PC-3 (cell line): Measurements from ENCODE around the gene DYNC1LI2. TPM values are rescaled to one million over a fixed set of nuclear protein-coding genes. Genes with fewer than 3 reads are reported as not detected.

Experiments used
- ATAC-seq: fragments of 200-7000 bp; cut with Tn5 transposase; 2 replicates; pipeline ENCODE4 v1.9.1; 2020; ENCODE audit warnings: mild to moderate bottlenecking, moderate library complexity
- BruUV-seq: library from RNA; stranded (reverse); fragments of 400-500 nt; replicated peaks from 2 replicates; lab custom pipeline; 2021; lab: Mats Ljungman, UMichigan
- CTCF ChIA-PET: fragments of 300-600 bp; sonication (Branson Sonifier 250); formaldehyde crosslinking; loops from one replicate; lab custom pipeline; 2022; ENCODE audit warnings: antibody characterized with exemption; lab: Charles Lee
- POLR2A ChIA-PET: fragments of 300-600 bp; sonication (Branson Sonifier 250); formaldehyde crosslinking; loops from one replicate; lab custom pipeline; 2022; ENCODE audit warnings: antibody characterized with exemption; ENCODE audit not compliant: unreplicated experiment; lab: Charles Lee
- DNase-seq: peaks from one replicate; pipeline ENCODE4 v3.0.0-alpha.2; 2015
- H2AFZ ChIP-seq: fragments of 300-600 bp; sonication (generic); 2 replicates; pipeline ENCODE4 v1.6.0; 2016; ENCODE audit warnings: antibody characterized with exemption, low read length
- H3F3A ChIP-seq: fragments of 300-600 bp; sonication (generic); one replicate; pipeline ENCODE4 v1.6.0; 2017; ENCODE audit warnings: antibody characterized with exemption, low read length, control low read depth, mild to moderate bottlenecking; ENCODE audit not compliant: unreplicated experiment
- H3K27ac ChIP-seq: fragments of 300-600 bp; sonication (generic); 2 replicates; pipeline ENCODE4 v1.5.1; 2016; ENCODE audit warnings: mild to moderate bottlenecking, low read length
- H3K27me3 ChIP-seq: fragments of 300-600 bp; sonication (generic); 2 replicates; pipeline ENCODE4 v1.6.1; 2016; ENCODE audit warnings: low read length, mixed read lengths
- H3K36me3 ChIP-seq: fragments of 300-600 bp; sonication (generic); 2 replicates; pipeline ENCODE4 v1.6.1; 2016; ENCODE audit warnings: low read depth, mixed run types, low read length, mixed read lengths
- H3K4me1 ChIP-seq: fragments of 300-600 bp; sonication (generic); 2 replicates; pipeline ENCODE4 v1.5.1; 2016; ENCODE audit warnings: low read length; ENCODE audit not compliant: insufficient read depth
- H3K4me2 ChIP-seq: fragments of 300-600 bp; sonication (generic); 2 replicates; pipeline ENCODE4 v1.6.0; 2016; ENCODE audit warnings: low read length
- H3K4me3 ChIP-seq: fragments of 300-600 bp; sonication (generic); 2 replicates; pipeline ENCODE4 v1.5.1; 2016; ENCODE audit warnings: mild to moderate bottlenecking, low read length, mixed read lengths
- H3K79me2 ChIP-seq: fragments of 300-600 bp; sonication (generic); 2 replicates; pipeline ENCODE4 v1.6.1; 2017; ENCODE audit warnings: low read length, mixed read lengths
- H3K9ac ChIP-seq: fragments of 300-600 bp; sonication (generic); 2 replicates; pipeline ENCODE4 v1.6.0; 2016; ENCODE audit warnings: mild to moderate bottlenecking, low read length
- H3K9me2 ChIP-seq: fragments of 300-600 bp; sonication (generic); replicated peaks from 2 replicates; pipeline ENCODE4 v1.6.1; 2016; ENCODE audit warnings: mixed run types, low read length, mixed read lengths
- H3K9me3 ChIP-seq: fragments of 300-600 bp; sonication (generic); 2 replicates; pipeline ENCODE4 v1.6.1; 2016; ENCODE audit warnings: low read length, mixed read lengths
- H4K20me1 ChIP-seq: fragments of 300-600 bp; sonication (generic); 2 replicates; pipeline ENCODE4 v1.6.1; 2016; ENCODE audit warnings: low read length, mixed read lengths
- EZH2 ChIP-seq: fragments of 300-600 bp; sonication (generic); IDR thresholded peaks from one replicate; pipeline ENCODE4 v1.6.1; 2017; ENCODE audit warnings: antibody characterized with exemption, mild to moderate bottlenecking, low read length; ENCODE audit not compliant: unreplicated experiment
- EZH2phosphoT487 ChIP-seq: fragments of 300-600 bp; sonication (generic); IDR thresholded peaks from 2 replicates; pipeline ENCODE4 v1.6.1; 2018; ENCODE audit warnings: mild to moderate bottlenecking, antibody characterized with exemption, low read length, borderline replicate concordance
- intact Hi-C: fragments of 100-400 bp; cut with micrococcal nuclease; formaldehyde crosslinking; loops from 2 replicates; pipeline ENCODE4 v1.9.0; 2023
- total RNA-seq: library from RNA; depleted of rRNA; stranded (reverse); fragments of >200 nt; gene quantifications from 2 replicates; pipeline ENCODE4 v1.2.3, GENCODE V29; 2014
- TF ChIP-seq, protein P1 (sequence below): fragments of 300-600 bp; sonication (generic); conservative IDR thresholded peaks from 2 replicates; pipeline ENCODE4 v1.5.1; 2017; ENCODE audit warnings: antibody characterized with exemption, low read depth, mild to moderate bottlenecking, low read length

DYNC1LI2 gene
- total RNA-seq, 1 experiment from 2014 or later, result 63.9 TPM

DNA sequence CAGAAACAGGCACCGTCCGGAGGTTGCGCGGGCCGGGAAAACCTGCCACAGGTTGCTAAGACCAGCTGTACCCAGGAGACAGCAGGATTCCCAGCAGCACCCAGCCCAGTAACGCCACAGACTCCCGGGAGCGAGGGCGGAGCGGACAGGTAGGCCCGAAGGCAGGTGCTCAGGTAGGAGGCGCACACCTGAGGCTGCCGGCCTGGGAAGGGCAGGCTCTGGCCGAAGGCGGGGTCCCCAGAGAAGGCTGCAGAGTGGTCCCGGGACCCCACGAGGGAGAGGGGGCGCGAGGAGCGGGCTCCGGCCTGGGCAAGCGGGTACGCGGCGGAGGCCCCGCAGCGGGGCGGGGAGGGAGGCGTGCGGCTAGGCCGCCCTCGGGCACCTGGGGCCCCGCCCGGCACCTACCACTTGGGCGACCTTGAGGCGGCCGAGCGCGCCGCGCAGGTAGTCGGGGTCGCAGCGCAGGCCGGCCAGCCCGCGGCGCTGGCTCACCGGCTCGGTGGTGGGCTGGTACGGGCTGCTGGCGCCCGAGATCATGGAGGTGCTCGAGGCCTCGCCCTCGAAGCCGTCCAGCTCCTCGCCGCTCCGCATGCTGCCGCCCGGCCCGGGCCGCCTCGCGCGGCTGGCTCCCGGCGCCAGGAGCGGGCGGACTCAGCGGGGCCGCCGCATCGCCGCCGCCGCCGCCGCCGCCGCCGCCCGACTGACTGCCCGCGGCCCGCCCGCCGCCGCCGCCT, 55.3 kb downstream of the DYNC1LI2 start:
- Histone ChIP-seq H3K36me3 (no peaks in the 10 kb centered on the region), H3K9ac (peak overlapping the region; percentile 67), H3K4me2 (peak overlapping the region; percentile 85), H3K4me1 (peaks cover 37% of the 10 kb centered on the region), H3K27ac (no peak overlapping the region), H3K79me2 (peaks cover 50% of the 10 kb centered on the region), H4K20me1 (0 out of 2 replicates have a peak, but pooled peaks cover 6% of the 10 kb centered on the region), H3K9me2 (no peaks in the 10 kb centered on the region), H3K4me3 (peak overlapping the region; percentile 74), H3K9me3 (no peaks in the 10 kb centered on the region), H2AFZ (peak overlapping the region; percentile 73; the same call in 1 of the 2 replicates), H3K27me3 (no peaks in the 10 kb centered on the region), H3F3A (no peaks in the 10 kb centered on the region)
- ATAC-seq, result peak; percentile 32
- TF ChIP-seq EZH2phosphoT487 (no peak), EZH2 (no peak)
- TF ChIP-seq, protein P1, sequence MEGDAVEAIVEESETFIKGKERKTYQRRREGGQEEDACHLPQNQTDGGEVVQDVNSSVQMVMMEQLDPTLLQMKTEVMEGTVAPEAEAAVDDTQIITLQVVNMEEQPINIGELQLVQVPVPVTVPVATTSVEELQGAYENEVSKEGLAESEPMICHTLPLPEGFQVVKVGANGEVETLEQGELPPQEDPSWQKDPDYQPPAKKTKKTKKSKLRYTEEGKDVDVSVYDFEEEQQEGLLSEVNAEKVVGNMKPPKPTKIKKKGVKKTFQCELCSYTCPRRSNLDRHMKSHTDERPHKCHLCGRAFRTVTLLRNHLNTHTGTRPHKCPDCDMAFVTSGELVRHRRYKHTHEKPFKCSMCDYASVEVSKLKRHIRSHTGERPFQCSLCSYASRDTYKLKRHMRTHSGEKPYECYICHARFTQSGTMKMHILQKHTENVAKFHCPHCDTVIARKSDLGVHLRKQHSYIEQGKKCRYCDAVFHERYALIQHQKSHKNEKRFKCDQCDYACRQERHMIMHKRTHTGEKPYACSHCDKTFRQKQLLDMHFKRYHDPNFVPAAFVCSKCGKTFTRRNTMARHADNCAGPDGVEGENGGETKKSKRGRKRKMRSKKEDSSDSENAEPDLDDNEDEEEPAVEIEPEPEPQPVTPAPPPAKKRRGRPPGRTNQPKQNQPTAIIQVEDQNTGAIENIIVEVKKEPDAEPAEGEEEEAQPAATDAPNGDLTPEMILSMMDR, result no peak
- intact Hi-C loops, result loop anchor here (5.0 to 10.0 kb wide), 2 partner anchors 34 to 91 kb away; partner anchors contain the start of gene CMTM3
- CTCF ChIA-PET, result no interaction called here
- BruUV-seq, result no TSS peak
- POLR2A ChIA-PET, result no interaction called here
- peak; percentile 35 for DNase-seq

DNA sequence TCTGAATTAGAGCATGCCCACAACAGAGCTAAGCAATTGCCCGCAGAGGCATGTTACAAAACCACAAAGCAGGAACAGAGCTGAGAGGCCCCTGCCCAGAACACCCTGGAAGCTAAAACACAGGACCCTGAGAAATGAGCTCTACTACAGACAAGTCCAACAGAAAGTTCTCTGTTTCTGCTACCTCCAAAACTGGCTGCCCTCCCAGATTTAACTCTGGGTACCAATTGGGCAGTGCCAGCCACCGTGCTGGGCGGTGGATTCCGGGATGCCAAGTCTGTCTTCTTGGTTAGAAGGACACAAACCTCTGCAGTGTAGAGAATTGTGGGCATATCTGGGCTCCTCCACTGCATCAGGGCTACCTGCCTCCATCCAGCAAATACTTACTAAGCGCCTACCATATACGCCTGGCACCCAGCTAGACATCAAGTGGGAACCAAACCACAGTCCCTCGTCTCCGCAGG, 55.9 kb downstream of the DYNC1LI2 start:
- no peak; the same call in 1 of the 2 replicates for ATAC-seq
- intact Hi-C loops, result loop anchor here (5.0 to 10.0 kb wide), 2 partner anchors 33 to 91 kb away; partner anchors contain the start of gene CMTM3
- H3F3A ChIP-seq, result no peaks in the 10 kb centered on the region
- DNase-seq, result no peak
- H4K20me1 ChIP-seq, result 0 out of 2 replicates have a peak, but pooled peaks cover 6% of the 10 kb centered on the region
- peak overlapping the region; percentile 67 for H3K9ac ChIP-seq
- TF ChIP-seq, protein P1, result no peak
- TF ChIP-seq EZH2, result no peak
- TF ChIP-seq EZH2phosphoT487, result no peak
- POLR2A ChIA-PET, result no interaction called here
- H3K4me2 ChIP-seq, result peak overlapping the region; percentile 85
- BruUV-seq, result TSS peak; percentile 55
- CTCF ChIA-PET, result interaction anchor here (0.6 kb wide), 1 partner anchor 172 kb away, joined by 6 read pairs; no protein-coding TSS in a partner anchor
- H3K36me3 ChIP-seq, result no peaks in the 10 kb centered on the region
- H3K27ac ChIP-seq, result no peak overlapping the region
- peaks cover 37% of the 10 kb centered on the region for H3K4me1 ChIP-seq
- no peaks in the 10 kb centered on the region for H3K9me3 ChIP-seq
- H3K27me3 ChIP-seq, result no peaks in the 10 kb centered on the region
- no peaks in the 10 kb centered on the region for H3K9me2 ChIP-seq
- H2AFZ ChIP-seq, result peak overlapping the region; percentile 73; the same call in 1 of the 2 replicates
- H3K79me2 ChIP-seq, result peaks cover 56% of the 10 kb centered on the region
- H3K4me3 ChIP-seq, result peak overlapping the region; percentile 74
